ENCODE data around the gene CAPN5.

GRCh38 chr11:77093056-77093891, 26.5 kb downstream of the CAPN5 start:
- TF ChIP-seq CTCF (IDR thresholded peaks at IDR 0.05) (no peak), FOXJ3 (CRISPR knock-in tag; IDR thresholded peaks at IDR 0.05; ENCODE audit: borderline replicate concordance) (no peak), MXD4 (CRISPR knock-in tag; IDR thresholded peaks at IDR 0.05; ENCODE audit: borderline replicate concordance) (no peak), ELF4 (CRISPR knock-in tag; IDR thresholded peaks at IDR 0.05; ENCODE audit: low read depth) (no peak), AFF4 (CRISPR knock-in tag; IDR thresholded peaks at IDR 0.05; ENCODE audit: borderline replicate concordance) (no peak), EMX1 (CRISPR knock-in tag; IDR thresholded peaks at IDR 0.05) (no peak), CREM (CRISPR knock-in tag; IDR thresholded peaks at IDR 0.05) (no peak), PREB (CRISPR knock-in tag; IDR thresholded peaks at IDR 0.05; ENCODE audit: borderline replicate concordance) (no peak)
